WTC11 (cell line): ENCODE data around the gene ADAT3. TPM values are rescaled to one million over a fixed set of nuclear protein-coding genes. Genes with fewer than 3 reads are reported as not detected.

Experiments
- ATAC-seq: fragments of 200-7000 bp; cut with Tn5 transposase; 2 replicates; pipeline ENCODE4 v1.10.0; 2021; ENCODE audit warnings: mild to moderate bottlenecking, moderate library complexity
- CTCF ChIA-PET: fragments of 300-600 bp; sonication (Branson Sonifier 250); formaldehyde crosslinking; loops from one replicate; lab custom pipeline; 2021; ENCODE audit warnings: antibody characterized with exemption; lab: Charles Lee
- POLR2A ChIA-PET: fragments of 350-600 bp; sonication (Branson Sonifier 250); formaldehyde crosslinking; loops from one replicate; lab custom pipeline; 2021; ENCODE audit warnings: antibody characterized with exemption; lab: Charles Lee
- DNase-seq: peaks from one replicate; pipeline ENCODE4 v3.0.0; 2021; ENCODE audit warnings: low spot score
- H3K27ac Mint-ChIP-seq: 2 replicates; pipeline ENCODE4 v1.8.0; 2021; ENCODE audit warnings: mixed read lengths
- H3K27me3 Mint-ChIP-seq: 2 replicates; pipeline ENCODE4 v1.8.0; 2021; ENCODE audit warnings: low read depth, mild to moderate bottlenecking, moderate library complexity, mixed read lengths
- H3K36me3 Mint-ChIP-seq: 2 replicates; pipeline ENCODE4 v1.8.0; 2021; ENCODE audit warnings: mixed read lengths
- H3K4me1 Mint-ChIP-seq: 2 replicates; pipeline ENCODE4 v1.8.0; 2022; ENCODE audit warnings: mixed read lengths
- H3K4me3 Mint-ChIP-seq: 2 replicates; pipeline ENCODE4 v1.8.0; 2021; ENCODE audit warnings: mild to moderate bottlenecking, moderate library complexity, mixed read lengths
- H3K9me3 Mint-ChIP-seq: 2 replicates; pipeline ENCODE4 v1.8.0; 2021; ENCODE audit warnings: mixed read lengths
- CBFB ChIP-seq: sonication (generic); formaldehyde crosslinking; IDR thresholded peaks from 2 replicates; pipeline ENCODE4 v1.8.1; 2022; ENCODE audit warnings: mild to moderate bottlenecking, low read depth, missing genetic modification reagents
- EMX1 ChIP-seq: fragments of 250-450 bp; sonication (Bioruptor Pico); IDR thresholded peaks from 2 replicates; pipeline ENCODE4 v1.8.0; 2021; ENCODE audit warnings: mild to moderate bottlenecking
- FOXK1 ChIP-seq: sonication (generic); formaldehyde crosslinking; IDR thresholded peaks from 2 replicates; pipeline ENCODE4 v1.8.0; 2022; ENCODE audit warnings: mild to moderate bottlenecking, moderate library complexity, missing genetic modification reagents
- JUN ChIP-seq: sonication (generic); formaldehyde crosslinking; IDR thresholded peaks from 2 replicates; pipeline ENCODE4 v1.8.0; 2023; ENCODE audit warnings: mild to moderate bottlenecking, missing genetic modification reagents
- NFE2L1 ChIP-seq: sonication (generic); formaldehyde crosslinking; IDR thresholded peaks from 2 replicates; pipeline ENCODE4 v1.8.1; 2023; ENCODE audit warnings: missing genetic modification reagents
- NR2C2 ChIP-seq: sonication (generic); formaldehyde crosslinking; IDR thresholded peaks from 2 replicates; pipeline ENCODE4 v1.8.0; 2022; ENCODE audit warnings: mild to moderate bottlenecking, missing genetic modification reagents
- NR3C1 ChIP-seq: sonication (generic); formaldehyde crosslinking; conservative IDR thresholded peaks from 2 replicates; pipeline ENCODE4 v1.8.1; 2023; ENCODE audit warnings: low read depth, mild to moderate bottlenecking, missing genetic modification reagents
- SMAD4 ChIP-seq: sonication (generic); formaldehyde crosslinking; IDR thresholded peaks from 2 replicates; pipeline ENCODE4 v1.8.0; 2022; ENCODE audit warnings: mild to moderate bottlenecking, missing genetic modification reagents
- SP1 ChIP-seq: sonication (generic); formaldehyde crosslinking; conservative IDR thresholded peaks from 2 replicates; pipeline ENCODE4 v1.8.1; 2022; ENCODE audit warnings: missing genetic modification reagents
- TCF7 ChIP-seq: sonication (generic); formaldehyde crosslinking; IDR thresholded peaks from 2 replicates; pipeline ENCODE4 v1.8.0; 2022; ENCODE audit warnings: mild to moderate bottlenecking, low read depth, missing genetic modification reagents, moderate library complexity
- TEAD4 ChIP-seq: sonication (generic); formaldehyde crosslinking; IDR thresholded peaks from 2 replicates; pipeline ENCODE4 v1.8.0; 2022; ENCODE audit warnings: mild to moderate bottlenecking, missing genetic modification reagents
- ZNF263 ChIP-seq: sonication (generic); formaldehyde crosslinking; IDR thresholded peaks from 2 replicates; pipeline ENCODE4 v1.8.1; 2022; ENCODE audit warnings: low read depth, mild to moderate bottlenecking, moderate library complexity, missing genetic modification reagents
- ZNF671 ChIP-seq: fragments of 250-450 bp; sonication (Bioruptor Pico); IDR thresholded peaks from 2 replicates; pipeline ENCODE4 v1.8.0; 2021; ENCODE audit warnings: mild to moderate bottlenecking
- total RNA-seq: library from RNA; stranded (reverse); gene quantifications from 3 replicates; pipeline ENCODE4 v1.2.3, GENCODE V29; 2021
- TF ChIP-seq, protein P1 (sequence below): sonication (generic); formaldehyde crosslinking; IDR thresholded peaks from 2 replicates; pipeline ENCODE4 v1.8.0; 2022; ENCODE audit warnings: mild to moderate bottlenecking, missing genetic modification reagents
- TF ChIP-seq, protein P2 (sequence below): fragments of 250-450 bp; sonication (Bioruptor Pico); IDR thresholded peaks from 2 replicates; pipeline ENCODE4 v1.9.0; 2021; ENCODE audit warnings: mild to moderate bottlenecking, borderline replicate concordance
- TF ChIP-seq, protein P3 (sequence below): sonication (generic); formaldehyde crosslinking; IDR thresholded peaks from 2 replicates; pipeline ENCODE4 v1.8.1; 2022; ENCODE audit warnings: low read depth, mild to moderate bottlenecking, moderate library complexity, missing genetic modification reagents, borderline replicate concordance

Gene ADAT3
- total RNA-seq, 1 experiment from 2014 or later: 20.3 TPM

DNA sequence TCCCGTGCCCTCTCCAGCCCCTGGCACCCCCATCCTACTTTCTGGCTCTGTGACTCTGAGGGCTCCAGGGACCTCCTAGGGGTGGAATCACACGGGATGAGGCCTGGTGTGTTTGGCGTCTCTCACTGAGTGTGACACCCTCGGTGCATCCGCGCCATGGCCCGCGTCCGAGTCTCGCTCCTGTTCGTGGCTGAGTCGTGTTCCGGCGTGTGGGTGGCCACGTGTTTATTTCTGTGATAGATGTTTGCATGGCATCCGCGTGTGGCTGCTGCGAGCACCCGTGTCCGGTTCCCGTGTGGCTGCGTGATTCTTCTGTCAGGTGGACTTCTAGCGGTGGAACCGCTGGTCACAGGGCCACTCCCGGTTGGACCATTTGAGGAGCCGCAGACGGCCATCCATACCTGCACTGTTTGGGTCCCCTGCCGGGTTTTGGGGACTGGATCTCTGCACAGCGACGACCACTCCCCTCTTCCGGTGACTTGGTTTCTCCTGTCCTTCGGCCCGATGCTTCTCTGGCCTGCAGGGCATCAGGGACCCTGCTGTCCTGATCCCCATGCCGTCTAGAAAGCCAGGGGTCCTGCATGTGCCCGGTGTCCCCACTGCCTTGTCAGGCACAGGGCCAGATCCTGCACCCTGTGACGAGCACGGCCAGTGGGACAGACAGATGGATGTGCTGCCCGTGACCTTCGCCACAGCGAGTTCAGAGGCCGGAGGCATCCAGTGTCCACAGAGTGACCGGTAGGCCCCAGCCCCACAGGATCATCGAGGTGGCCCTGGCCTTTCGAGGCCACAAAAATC is 44.3 kb downstream of the ADAT3 start (continued):
- no peak for TF ChIP-seq ZNF263 (CRISPR knock-in tag)
- no peak for TF ChIP-seq SP1 (CRISPR knock-in tag)
- no peak for TF ChIP-seq NR2C2
- TF ChIP-seq, all 79 proteins: peak for 0

DNA sequence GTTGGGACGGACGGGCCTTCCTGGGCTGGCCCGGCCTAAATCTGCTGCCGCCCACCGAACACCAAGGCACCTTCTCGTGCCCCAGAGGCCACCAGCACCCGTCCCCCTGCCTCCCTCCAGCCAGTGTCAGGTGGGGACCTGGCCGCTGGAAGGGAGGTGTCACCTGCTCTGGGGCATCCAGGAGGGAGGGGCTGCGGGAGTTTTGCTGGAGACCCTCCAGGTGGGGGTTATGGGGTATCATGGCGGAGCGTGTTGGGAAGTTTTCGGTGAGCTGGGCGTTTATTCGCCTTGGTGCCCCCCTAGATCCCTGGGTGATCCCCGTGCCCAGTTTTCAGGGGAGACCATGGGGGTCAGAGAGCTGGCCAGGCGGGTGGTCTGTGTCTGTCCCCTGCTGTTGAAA is 45.4 kb downstream of the ADAT3 start:
- H3K4me3 Mint-ChIP-seq: no peak overlapping the region
- no peaks in the 10 kb centered on the region for H3K27me3 Mint-ChIP-seq
- H3K27ac Mint-ChIP-seq: no peak overlapping the region; the same call in 1 of the 2 replicates
- ChIA-PET CTCF (no interaction called here), POLR2A (interaction anchor here (0.5 kb wide), 1 partner anchor 517 kb away, joined by 3 read pairs; no protein-coding TSS in a partner anchor)
- peaks cover 3% of the 10 kb centered on the region; the same call in 1 of the 2 replicates for H3K36me3 Mint-ChIP-seq
- TF ChIP-seq NR3C1 (CRISPR knock-in tag) (no peak), TEAD4 (no peak), FOXK1 (no peak), SMAD4 (CRISPR knock-in tag) (no peak)
- TF ChIP-seq, protein P1, sequence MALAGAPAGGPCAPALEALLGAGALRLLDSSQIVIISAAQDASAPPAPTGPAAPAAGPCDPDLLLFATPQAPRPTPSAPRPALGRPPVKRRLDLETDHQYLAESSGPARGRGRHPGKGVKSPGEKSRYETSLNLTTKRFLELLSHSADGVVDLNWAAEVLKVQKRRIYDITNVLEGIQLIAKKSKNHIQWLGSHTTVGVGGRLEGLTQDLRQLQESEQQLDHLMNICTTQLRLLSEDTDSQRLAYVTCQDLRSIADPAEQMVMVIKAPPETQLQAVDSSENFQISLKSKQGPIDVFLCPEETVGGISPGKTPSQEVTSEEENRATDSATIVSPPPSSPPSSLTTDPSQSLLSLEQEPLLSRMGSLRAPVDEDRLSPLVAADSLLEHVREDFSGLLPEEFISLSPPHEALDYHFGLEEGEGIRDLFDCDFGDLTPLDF (CRISPR knock-in tag): no peak
- ATAC-seq (no peak), DNase-seq (no peak)
- peaks cover 3% of the 10 kb centered on the region; the same call in 1 of the 2 replicates for H3K4me1 Mint-ChIP-seq
- H3K9me3 Mint-ChIP-seq: no peaks in the 10 kb centered on the region

DNA sequence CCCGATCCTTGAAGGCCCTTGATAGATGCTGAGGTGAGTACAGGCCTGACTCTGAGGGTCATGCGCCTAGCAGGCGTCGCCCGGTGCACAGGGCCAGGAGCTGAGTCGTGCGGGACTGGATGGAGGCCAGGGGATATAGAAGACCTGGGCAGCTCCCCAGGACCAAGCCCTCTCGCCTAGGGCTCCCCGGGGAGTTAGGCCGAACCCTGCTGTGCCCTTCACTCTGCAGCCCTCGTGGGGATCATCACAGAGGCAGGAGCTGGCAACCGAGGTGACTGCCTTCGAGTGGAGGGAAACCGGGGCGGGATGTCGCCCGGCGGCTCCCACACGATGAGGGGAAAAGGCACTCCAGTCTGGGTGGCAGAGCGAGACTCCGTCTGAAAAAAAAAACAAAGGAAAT is 47.4 kb downstream of the ADAT3 start:
- TF ChIP-seq JUN (CRISPR knock-in tag) (no peak), EMX1 (CRISPR knock-in tag) (no peak), CBFB (CRISPR knock-in tag) (no peak), ZNF671 (CRISPR knock-in tag) (no peak), NFE2L1 (no peak), TCF7 (CRISPR knock-in tag) (no peak), NR2C2 (no peak)
- TF ChIP-seq, protein P2, sequence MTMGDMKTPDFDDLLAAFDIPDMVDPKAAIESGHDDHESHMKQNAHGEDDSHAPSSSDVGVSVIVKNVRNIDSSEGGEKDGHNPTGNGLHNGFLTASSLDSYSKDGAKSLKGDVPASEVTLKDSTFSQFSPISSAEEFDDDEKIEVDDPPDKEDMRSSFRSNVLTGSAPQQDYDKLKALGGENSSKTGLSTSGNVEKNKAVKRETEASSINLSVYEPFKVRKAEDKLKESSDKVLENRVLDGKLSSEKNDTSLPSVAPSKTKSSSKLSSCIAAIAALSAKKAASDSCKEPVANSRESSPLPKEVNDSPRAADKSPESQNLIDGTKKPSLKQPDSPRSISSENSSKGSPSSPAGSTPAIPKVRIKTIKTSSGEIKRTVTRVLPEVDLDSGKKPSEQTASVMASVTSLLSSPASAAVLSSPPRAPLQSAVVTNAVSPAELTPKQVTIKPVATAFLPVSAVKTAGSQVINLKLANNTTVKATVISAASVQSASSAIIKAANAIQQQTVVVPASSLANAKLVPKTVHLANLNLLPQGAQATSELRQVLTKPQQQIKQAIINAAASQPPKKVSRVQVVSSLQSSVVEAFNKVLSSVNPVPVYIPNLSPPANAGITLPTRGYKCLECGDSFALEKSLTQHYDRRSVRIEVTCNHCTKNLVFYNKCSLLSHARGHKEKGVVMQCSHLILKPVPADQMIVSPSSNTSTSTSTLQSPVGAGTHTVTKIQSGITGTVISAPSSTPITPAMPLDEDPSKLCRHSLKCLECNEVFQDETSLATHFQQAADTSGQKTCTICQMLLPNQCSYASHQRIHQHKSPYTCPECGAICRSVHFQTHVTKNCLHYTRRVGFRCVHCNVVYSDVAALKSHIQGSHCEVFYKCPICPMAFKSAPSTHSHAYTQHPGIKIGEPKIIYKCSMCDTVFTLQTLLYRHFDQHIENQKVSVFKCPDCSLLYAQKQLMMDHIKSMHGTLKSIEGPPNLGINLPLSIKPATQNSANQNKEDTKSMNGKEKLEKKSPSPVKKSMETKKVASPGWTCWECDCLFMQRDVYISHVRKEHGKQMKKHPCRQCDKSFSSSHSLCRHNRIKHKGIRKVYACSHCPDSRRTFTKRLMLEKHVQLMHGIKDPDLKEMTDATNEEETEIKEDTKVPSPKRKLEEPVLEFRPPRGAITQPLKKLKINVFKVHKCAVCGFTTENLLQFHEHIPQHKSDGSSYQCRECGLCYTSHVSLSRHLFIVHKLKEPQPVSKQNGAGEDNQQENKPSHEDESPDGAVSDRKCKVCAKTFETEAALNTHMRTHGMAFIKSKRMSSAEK: no peak
- TF ChIP-seq, protein P3, sequence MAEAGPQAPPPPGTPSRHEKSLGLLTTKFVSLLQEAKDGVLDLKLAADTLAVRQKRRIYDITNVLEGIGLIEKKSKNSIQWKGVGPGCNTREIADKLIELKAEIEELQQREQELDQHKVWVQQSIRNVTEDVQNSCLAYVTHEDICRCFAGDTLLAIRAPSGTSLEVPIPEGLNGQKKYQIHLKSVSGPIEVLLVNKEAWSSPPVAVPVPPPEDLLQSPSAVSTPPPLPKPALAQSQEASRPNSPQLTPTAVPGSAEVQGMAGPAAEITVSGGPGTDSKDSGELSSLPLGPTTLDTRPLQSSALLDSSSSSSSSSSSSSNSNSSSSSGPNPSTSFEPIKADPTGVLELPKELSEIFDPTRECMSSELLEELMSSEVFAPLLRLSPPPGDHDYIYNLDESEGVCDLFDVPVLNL (CRISPR knock-in tag): no peak
- no peak overlapping the region for H3K4me3 Mint-ChIP-seq
- no peak overlapping the region for H3K27ac Mint-ChIP-seq
- ATAC-seq: no peak
- no peaks in the 10 kb centered on the region for H3K27me3 Mint-ChIP-seq
- peaks cover 4% of the 10 kb centered on the region; the same call in 1 of the 2 replicates for H3K4me1 Mint-ChIP-seq
- ChIA-PET POLR2A (no interaction called here), CTCF (interaction anchor here (0.6 kb wide), 1 partner anchor 23 kb away, joined by 3 read pairs; no protein-coding TSS in a partner anchor)
- peaks cover 3% of the 10 kb centered on the region; the same call in 1 of the 2 replicates for H3K36me3 Mint-ChIP-seq
- no peak for DNase-seq
- H3K9me3 Mint-ChIP-seq: no peaks in the 10 kb centered on the region
